ENCODE data around the gene RPL10. TPM values are rescaled to one million over a fixed set of nuclear protein-coding genes. Genes with fewer than 3 reads are reported as not detected.

Gene RPL10
- total and polyA plus RNA-seq, 11 donors = 1,381 to 5,995 (median 2,140) TPM

- H3K9me3 ChIP-seq = no peaks in the 10 kb centered on the region
- intact Hi-C loops (cut with DNase I) = loop anchor here in 2 of 10 donors (5.0 to 10.0 kb wide), 2 partner anchors 64 to 161 kb away; partner anchors contain the start of gene GDI1 (in 1 of the 2)
- H3K27me3 ChIP-seq = no peaks in the 10 kb centered on the region
- ATAC-seq (peak; percentile 47 to 73 (median 66)), DNase-seq (peak; percentile 94 to 97 (median 96))
- TF ChIP-seq POLR2A (IDR thresholded peaks at IDR 0.05) (peak; percentile 93 to 99), CTCF (IDR thresholded peaks at IDR 0.05) (no peak)
- H3K27ac ChIP-seq = peak overlapping the region; percentile 78 to 100 (median 96)
- peaks cover 0 to 59% (median 29%) of the 10 kb centered on the region in 12 donors for H3K4me1 ChIP-seq
- peaks cover 0 to 21% (median 17%) of the 10 kb centered on the region in 9 donors for H3K36me3 ChIP-seq
- WGBS, 4 donors = 0 to 37% (median 18%) methylated on average over 19 to 77 of the region's 77 CpGs
- H3K4me3 ChIP-seq = peak overlapping the region; percentile 73 to 99 (median 82)
Measured at GRCh38 chrX:154371017-154371788, 27.0 kb upstream of the RPL10 start.

- Histone ChIP-seq H3K9me3 (no peaks in the 10 kb centered on the region), H3K4me1 (peaks cover 0 to 54% (median 25%) of the 10 kb centered on the region in 12 donors), H3K27ac (peak overlapping the region; percentile 78 to 99 (median 92)), H3K36me3 (peaks cover 0 to 15% (median 11%) of the 10 kb centered on the region in 9 donors), H3K4me3 (peak overlapping the region; percentile 26 to 99 (median 82)), H3K27me3 (no peaks in the 10 kb centered on the region)
- ATAC-seq = no peak
- no peak for DNase-seq
- TF ChIP-seq POLR2A (IDR thresholded peaks at IDR 0.05) = no peak
- TF ChIP-seq CTCF (IDR thresholded peaks at IDR 0.05) = no peak
- intact Hi-C loops (cut with DNase I) = loop anchor here in 5 of 10 donors (2.0 to 10.0 kb wide), 4 partner anchors 55 to 163 kb away; partner anchors contain the start of gene GDI1 (in 1 of the 5)
- WGBS, 4 donors = 5 to 31% (median 18%) methylated on average over 3 to 43 of the region's 43 CpGs
Measured at GRCh38 chrX:154371789-154372300, 26.3 kb upstream of the RPL10 start.

GRCh38 chrX:154372612-154373022 is 25.6 kb upstream of the RPL10 start:
- Histone ChIP-seq H3K9me3 (no peaks in the 10 kb centered on the region), H3K27me3 (no peaks in the 10 kb centered on the region), H3K4me1 (peaks cover 0 to 50% (median 20%) of the 10 kb centered on the region in 12 donors), H3K36me3 (peaks cover 0 to 7% (median 3%) of the 10 kb centered on the region in 9 donors), H3K27ac (peak overlapping the region in 10 of 12 donors; percentile 78 to 99 (median 94)), H3K4me3 (peak overlapping the region in 9 of 12 donors; percentile 75 to 99 (median 87))
- intact Hi-C loops (cut with DNase I) = loop anchor here in 5 of 10 donors (2.0 to 10.0 kb wide), 4 partner anchors 56 to 162 kb away; partner anchors contain the start of gene GDI1 (in 1 of the 5)
- no peak for ATAC-seq
- no peak for DNase-seq
- WGBS, 4 donors = 30 to 53% (median 43%) methylated on average over 5 of the region's 5 CpGs
- TF ChIP-seq CTCF (IDR thresholded peaks at IDR 0.05) = no peak
- TF ChIP-seq POLR2A (IDR thresholded peaks at IDR 0.05) = no peak

All from heart left ventricle (tissue), 16 donors.